SHP77 treated with DMSO at 0.1 percent for 48 hours (cell line): ENCODE results near the gene PTPRA.
A peak's percentile ranks its signal among the peaks of the same experiment; 100 is the strongest.
"Not testable (repeated sequence)": the region's sequence is repeated elsewhere in the genome, so short reads cannot be mapped to it uniquely, and the experiment has no call there.

Source experiments
- DNase-seq: peaks from one replicate; lab custom pipeline; 2025; lab: John Stamatoyannopoulos, UW

PTPRA gene

DNA sequence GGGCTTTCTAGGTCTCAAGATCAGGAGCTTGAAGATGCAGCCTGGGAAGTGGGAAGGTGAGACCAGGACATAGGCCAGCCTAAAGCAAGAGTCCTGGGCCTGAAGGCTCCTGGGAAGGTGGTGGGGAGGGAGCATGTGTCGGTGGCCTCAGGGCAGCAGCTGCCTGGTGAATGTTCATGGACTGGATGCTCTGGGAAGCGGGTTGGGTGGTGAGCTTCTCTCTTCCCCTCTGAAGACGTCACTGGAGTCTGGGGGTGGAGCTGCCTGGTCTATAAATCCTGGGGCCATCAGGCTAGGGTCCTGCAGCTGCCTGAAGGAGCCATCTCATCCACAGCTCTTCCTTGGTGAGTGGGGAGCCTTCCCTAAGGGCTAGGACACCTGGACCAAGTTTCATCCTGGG, 170.0 kb downstream of the PTPRA start, which contains the start of gene GNRH2:
GNRH2 (plus strand) TSS at position 301 of the 400 bp plus-strand sequence. CDS start 793 bp downstream, outside the sequence.
- DNase-seq, result no peak

DNA sequence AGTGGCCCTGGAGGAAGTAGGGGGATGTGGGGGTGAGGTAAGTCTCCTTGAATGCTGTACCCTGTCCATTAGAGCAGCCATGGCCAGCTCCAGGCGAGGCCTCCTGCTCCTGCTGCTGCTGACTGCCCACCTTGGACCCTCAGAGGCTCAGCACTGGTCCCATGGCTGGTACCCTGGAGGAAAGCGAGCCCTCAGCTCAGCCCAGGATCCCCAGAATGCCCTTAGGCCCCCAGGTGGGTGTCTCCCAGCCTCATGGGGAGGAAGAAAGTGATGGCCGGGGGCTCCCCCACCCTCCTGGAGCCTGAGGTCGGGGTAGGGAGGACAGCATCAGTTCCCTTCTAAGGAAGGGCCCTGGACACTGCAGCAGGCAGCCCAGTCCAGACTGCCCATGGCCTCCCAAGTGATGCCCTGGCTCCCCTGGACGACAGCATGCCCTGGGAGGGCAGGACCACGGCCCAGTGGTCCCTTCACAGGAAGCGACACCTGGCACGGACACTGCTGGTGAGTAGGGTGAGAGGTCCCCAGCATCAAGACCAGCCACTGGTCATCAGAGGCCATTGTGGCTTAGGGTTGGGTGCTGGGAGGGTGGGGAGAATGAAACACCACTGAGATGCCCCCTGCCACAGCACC, 171.2 kb downstream of the PTPRA start:
- DNase-seq, result no peak

DNA sequence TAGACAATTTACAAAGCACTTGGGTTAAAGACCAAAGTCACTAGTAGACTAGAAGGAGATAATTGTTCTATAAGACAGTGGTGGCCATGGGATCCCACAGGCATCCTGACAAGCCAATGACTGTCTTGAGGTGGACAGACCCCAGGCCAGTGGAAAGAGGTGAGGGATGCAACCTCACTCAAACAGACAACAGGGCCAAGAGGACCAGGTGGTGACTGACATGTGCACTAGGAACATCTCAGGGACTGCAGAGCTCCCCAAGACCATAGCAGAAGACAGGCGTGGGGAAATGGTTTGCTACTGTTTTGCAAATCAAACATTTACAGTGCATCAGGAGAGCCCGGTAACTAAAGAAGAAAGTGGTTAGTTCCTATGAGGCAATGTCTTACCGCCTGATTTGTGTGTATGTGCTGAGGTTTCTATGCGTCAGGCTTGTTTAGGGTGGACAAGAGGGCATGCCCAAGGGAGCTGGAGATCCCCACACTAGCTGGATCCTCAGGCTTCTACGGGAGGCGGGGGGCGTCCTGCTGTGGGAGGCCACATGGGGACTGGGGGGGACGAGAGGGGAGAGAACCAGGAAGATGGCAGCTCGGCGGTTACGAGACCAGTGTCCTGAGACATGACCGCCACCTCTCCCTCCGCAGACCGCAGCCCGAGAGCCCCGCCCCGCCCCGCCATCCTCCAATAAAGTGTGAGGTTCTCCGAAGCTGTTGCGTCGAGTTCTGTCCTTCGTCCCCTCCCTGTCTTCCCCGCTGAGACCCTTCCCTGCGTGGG, 171.9 kb downstream of the PTPRA start:
- peak; percentile 84 for DNase-seq

DNA sequence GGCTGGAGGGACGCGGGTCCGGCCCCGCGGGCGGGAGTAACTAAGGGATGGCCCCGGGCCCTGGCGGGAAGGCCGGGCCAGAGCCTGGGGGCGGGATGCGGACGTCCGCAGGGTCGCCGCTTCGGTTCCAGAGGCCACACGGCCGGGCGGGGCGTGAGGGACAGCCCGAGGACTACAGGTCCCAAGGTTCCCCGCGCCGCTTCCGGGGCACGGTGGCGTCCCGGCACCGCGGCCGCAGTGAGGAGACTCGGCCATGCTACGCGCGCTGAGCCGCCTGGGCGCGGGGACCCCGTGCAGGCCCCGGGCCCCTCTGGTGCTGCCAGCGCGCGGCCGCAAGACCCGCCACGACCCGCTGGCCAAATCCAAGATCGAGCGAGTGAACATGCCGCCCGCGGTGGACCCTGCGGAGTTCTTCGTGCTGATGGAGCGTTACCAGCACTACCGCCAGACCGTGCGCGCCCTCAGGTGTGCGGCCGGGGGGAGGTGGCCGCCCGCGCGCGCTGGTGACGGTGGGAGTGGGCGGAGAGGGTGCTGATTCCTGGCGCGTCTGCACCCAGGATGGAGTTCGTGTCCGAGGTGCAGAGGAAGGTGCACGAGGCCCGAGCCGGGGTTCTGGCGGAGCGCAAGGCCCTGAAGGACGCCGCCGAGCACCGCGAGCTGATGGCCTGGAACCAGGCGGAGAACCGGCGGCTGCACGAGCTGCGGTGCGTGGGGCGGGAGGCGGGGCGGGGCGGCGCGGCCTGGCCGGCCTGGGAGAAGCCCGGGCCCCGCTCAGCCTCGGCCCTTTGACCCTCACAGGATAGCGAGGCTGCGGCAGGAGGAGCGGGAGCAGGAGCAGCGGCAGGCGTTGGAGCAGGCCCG, 172.8 kb downstream of the PTPRA start, which contains the start of gene MRPS26:
MRPS26 (plus strand) TSS at position 237 of the 861 bp plus-strand sequence; CDS start at position 254, 17 bp downstream.
- peak; percentile 84 for DNase-seq

DNA sequence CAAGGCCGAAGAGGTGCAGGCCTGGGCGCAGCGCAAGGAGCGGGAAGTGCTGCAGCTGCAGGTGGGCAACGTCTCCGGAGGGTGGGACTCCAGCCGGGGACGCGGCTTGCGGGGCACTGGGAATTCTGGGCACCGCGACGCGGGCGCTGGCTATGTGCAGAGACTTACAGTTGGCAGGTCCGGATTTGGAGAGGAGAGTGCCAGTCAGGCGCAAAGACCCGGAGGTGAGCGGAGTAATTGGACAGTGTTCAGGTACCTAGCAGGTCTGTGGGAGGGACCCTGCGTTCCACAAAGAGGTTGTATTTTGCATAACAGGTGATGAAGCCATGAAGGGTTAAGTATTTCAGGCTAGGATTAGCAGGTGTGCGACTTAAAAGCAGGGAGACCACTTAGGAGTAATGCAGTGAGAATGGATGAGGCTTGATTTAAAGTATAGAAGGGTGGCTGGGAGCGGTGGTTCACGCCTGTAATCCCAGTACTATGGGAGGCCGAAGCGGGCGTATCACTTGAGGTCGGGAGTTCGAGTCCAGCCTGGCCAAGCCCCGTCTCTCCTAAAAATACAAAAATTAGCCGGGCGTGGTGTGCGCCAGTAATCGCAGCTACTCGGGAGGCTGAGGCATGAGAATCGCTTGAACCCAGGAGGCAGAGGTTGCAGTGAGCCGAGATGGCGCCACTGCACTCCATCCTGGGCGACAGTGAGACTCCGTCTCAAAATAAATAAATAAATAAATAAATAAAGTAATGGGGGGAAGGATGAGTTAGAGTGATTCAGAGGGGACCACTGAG, 173.6 kb downstream of the PTPRA start:
- DNase-seq, result peak; percentile 13

DNA sequence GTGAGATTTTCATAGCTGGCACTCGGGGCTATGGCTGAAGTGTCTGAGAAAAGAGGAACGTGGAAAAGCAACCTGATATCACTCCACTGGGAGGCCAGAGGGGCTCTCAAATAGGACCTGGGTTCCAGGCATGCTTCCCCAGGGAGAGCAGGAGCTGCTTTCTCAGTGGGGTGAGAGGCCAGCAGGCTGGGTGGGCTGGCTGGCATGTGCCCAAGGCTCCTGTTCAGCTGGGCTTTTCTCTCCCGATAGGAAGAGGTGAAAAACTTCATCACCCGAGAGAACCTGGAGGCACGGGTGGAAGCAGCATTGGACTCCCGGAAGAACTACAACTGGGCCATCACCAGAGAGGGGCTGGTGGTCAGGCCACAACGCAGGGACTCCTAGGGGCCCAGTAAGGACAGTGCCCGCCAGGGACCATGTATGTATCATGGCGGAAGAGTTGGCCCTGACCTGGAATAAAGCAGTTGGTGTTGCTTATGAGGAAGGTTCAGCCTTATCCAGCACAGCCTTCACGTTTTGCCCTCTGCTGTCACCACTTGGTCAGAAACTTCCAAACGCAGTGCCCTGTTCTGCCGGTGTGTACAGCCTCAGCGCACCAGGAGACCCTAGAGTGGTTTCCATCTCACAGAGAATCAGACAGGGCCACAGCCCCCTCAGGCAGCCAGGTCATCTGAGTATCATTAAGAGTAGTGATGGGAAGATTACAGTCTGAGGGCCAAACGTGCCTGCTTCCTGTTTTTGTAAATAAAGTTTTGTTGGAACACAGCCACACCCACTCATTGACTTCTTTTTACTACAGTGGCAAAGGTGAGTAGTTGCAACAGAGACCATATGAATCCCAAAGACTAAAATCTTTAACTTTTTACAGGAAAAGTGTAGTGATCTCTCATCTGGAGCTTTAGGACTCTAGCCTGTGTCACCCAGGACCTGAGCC, 174.5 kb downstream of the PTPRA start:
- DNase-seq, result no peak

DNA sequence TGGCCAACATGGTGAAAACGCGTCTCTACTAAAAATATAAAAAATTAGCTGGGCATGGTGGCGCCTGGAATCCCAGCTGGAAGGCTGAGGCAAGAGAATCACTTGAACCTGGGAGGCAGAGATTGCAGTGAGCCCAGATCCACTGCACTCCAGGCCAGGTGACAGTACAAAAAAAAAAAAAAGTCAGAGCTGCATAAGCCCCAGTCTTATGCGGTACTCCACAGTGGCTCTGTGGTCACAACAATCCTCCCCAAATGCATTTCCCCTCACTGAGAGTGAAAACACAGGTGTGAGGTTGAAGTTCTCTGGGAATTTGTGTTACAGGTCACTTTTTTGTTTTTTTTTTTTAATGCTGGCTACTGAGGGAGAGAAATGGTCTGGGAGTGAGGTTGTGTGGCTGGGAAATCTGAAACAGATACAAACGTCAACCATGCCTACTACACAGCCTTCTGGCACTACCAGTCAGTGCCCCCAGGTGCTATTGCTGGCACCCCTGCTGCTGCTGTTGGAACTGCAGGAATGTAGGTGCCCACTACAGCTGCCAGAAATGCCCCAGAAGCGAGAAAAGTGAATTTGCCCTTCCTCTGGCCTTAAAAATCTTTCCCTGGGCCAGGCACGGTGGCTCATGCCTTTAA, 178.2 kb downstream of the PTPRA start:
- no peak for DNase-seq

DNA sequence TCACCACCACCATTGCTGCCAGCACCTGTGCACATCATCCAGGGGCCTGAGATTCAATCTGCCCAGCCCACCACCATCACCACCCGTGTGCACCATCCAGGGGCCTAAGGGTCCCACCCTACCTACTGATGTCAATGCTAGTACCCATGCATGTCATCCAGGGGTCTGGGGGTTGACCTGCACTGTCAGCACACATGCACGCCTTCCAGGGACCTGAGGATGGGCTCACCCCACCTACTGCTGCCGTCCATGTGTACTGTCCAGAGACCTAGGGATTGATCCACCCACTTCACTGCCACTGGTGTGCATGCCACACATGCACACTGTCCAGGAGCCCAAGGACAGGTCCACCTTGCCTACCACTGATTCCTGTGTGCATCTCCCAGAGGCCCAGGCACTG, 186.2 kb downstream of the PTPRA start:
- no peak for DNase-seq

DNA sequence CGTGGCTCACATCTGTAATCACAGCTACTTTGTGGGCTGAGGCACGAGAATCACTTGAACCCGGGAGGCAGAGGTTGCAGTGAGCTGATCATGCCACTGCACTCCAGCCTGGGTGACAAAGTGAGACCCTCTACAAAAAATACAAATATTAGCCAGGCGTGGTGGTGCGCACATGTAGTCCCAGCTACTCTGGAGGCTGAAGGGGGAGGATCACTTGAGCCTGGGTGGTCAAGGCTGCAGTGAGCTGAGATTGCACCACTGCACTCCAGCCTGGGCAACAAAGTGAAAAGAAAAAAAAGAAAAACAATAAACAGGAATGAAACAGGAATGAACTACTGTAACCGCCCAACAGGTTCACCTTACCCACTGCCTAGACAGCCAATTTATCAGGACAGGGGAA, 190.8 kb downstream of the PTPRA start:
- not testable (repeated sequence) for DNase-seq

DNA sequence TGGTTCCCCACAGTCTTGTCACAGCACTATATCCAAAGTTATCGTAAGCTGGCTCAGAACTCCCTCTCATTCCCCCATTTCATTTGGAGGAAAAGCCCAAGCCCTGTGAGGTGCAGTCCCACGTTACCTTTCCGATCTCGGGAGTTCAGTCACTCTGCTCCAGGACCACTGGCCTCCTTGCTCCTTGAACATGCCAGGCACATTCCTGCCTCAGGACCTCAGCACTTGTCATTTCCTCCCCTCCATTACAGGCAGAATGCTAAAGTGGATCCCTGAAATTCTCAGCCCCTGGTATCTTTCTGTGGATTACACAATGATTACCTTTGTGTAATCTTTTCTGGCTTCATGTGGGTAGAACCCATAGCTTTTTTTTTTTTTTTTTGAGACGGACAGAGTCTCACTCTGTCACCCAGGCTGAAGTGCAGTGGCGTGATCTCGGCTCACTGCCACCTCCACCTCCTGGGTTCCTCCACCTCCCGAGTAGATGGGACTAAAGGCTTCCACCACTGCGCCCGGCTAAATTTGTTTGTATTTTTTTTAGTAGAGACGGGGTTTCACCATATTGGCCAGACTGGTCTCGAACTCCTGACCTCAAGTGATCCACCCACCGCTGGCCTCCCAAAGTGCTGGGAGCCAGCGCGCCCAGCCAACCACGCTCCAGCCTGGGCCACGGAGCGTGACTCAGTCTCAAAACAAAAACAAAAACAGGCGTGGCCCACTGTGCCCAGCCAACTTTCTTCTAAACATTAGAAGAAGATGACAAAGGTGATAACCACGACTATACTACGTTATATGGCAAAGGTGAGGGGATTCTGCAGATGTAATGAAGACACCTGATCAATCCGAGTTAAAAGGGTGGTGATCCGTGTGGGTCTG, 194.1 kb downstream of the PTPRA start:
- DNase-seq, result no peak

DNA sequence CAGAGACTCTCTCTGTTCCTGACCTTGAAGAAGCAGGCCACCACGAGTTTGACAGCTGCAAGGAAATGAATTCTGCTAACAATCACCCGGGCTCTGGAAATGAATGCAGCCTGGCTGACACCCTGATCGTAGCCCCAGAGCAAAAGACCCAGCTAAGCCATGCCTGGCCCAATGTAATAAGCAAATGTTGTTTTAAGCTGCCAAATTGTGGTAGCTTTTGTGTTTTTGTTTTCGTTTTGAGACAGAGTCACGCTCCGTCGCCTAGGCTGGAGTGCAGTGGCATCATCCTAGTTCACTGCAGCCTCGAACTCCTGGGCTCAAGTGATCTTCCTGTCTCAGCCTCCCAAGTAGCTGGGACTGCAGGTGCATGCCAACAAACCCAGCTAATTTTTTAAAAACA, 194.8 kb downstream of the PTPRA start:
- no peak for DNase-seq

DNA sequence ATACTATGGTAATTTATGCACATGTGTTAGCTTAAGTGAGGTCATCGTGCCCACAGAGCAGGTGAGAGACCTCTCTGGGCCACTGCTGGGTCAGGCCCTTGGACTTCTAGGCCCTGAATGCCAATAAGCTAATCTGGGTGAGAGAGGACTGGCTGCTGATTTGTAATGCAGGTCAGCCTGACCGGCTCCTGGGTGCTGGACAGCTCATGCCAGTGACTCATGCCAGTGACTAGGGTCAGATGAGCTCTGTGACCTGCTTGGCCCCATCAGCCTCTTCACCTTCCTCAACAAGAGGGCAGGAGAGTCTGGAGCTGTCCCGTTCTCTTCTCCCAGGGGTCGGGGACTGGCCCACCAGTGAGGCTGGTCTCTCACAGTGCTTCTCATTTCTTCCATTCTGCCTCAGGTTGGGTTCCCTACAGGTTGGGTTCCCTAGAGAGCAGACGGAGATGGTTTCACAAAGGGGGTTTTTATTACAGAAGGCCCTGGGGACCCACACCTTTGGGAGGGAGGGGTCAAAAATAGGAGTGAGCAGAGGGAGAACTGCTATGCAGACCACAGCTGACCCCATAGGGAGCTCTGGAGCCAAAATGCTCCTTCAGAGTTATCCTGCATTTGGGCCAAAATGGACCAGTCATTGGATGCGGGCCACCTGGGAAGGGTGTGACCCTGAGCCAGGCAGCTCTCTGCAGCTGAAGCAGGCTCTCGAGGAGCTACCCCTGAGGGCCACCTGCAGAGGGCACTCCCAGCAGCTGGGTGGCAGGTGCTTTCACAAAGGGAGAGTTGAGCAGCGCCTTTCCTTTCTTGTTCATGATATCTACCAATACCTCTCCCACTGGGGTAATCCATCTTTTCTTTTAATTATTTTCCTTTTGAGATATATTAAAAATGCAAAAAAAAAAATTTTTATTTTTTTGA, 196.0 kb downstream of the PTPRA start:
- peak; percentile 60 for DNase-seq

DNA sequence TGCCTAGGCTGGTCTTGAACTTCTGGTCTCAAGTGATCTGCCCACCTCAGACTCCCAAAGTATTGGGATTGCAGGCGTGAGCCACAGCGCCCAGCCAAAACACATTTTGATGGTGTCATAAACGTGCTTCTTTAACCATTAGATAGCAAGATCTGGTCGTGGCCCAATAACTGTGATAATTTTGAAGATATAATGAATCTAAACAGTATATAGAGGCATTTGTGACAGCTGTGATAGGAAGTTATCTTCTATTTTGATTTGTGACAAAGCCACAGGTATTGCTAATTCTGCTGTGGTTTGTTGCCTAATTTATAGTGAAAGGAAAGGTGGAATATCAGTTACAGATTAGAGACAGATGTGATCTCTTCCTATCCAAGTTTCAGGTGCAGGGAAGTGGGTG, 197.4 kb downstream of the PTPRA start:
- no peak for DNase-seq

DNA sequence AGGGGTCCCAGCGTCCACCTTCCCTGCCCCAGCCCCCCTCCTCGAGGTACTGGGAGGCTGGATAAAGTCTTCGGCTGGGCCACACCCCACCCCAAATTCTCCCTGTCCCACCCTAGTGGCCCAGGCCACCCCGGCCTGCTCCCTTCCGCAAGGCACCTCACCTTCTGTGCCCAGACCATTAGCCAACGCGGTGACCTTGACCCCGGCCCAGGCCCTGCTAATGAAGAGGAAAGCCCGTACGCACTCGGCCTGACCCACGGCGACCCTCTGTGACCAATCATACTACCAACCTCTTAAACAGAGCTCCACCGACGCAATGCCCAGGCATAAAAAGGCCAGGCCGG, 198.0 kb downstream of the PTPRA start:
- DNase-seq, result no peak

DNA sequence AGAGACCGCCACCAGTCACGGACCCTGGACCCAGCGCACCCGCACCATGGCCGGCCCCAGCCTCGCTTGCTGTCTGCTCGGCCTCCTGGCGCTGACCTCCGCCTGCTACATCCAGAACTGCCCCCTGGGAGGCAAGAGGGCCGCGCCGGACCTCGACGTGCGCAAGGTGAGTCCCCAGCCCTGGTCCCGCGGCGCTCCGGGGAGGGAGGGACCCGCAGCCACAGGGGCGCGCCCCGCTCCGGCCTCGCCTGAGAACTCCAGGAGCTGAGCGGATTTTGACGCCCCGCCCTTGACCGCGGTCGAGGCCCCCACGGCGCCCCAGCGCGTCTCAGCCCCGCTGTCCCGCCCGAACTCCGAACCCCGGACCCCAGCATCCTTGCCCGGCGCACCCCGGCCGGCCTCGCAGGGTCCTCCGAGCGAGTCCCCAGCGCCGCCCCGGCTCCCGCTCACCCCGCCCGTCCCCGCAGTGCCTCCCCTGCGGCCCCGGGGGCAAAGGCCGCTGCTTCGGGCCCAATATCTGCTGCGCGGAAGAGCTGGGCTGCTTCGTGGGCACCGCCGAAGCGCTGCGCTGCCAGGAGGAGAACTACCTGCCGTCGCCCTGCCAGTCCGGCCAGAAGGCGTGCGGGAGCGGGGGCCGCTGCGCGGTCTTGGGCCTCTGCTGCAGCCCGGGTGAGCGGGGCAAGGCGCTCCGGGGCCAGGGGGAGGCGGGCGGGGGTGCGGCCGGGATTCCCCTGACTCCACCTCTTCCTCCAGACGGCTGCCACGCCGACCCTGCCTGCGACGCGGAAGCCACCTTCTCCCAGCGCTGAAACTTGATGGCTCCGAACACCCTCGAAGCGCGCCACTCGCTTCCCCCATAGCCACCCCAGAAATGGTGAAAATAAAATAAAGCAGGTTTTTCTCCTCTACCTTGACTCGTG, 198.6 kb downstream of the PTPRA start, which contains the start of gene OXT:
OXT (plus strand) TSS at position 11 of the 920 bp plus-strand sequence; CDS start at position 47, 36 bp downstream.
- DNase-seq, result no peak

DNA sequence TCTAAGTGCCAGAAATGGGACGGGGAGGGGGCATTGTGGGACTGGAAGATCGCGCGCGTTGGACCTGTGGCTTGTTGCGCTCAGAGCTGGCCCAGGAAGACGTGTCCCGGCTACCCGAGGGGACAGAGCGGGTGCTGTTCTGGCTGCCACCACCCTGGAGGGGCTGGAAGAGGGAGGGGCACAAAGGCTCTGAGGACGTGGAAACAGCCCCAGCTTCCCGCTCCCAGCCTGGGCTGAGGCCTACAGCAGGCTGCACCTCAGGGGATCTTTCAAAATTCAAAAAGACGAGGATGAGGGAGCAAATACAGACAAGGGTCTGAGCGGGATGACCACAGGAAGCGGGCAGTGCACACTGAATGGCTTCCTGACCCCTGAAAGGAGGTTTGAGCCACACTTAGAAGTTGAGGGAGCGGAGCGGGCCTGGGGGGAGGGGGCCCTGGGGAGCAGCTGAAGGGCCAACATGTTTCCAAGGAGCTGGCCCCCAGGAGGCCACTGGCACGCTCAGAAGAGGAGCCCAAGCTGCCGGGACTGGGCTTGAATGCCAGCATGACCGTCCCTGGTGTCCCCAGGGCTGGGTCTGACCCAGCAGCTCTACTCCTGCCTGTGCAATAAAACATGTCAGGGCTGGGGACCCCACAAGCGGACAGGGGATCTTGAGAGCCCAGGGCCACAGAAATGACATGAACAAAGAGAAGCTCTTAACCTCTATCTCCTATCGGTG, 199.4 kb downstream of the PTPRA start:
- DNase-seq, result no peak
